RPMI8226 (cell line): ENCODE measurements around the gene IZUMO2.
"Not testable (repeated sequence)": the region's sequence is repeated elsewhere in the genome, so short reads cannot be mapped to it uniquely, and the experiment has no call there.

Experiments used
- DNase-seq: peaks from one replicate; pipeline ENCODE4 v3.0.0-alpha.2; 2015

The IZUMO2 gene

DNA sequence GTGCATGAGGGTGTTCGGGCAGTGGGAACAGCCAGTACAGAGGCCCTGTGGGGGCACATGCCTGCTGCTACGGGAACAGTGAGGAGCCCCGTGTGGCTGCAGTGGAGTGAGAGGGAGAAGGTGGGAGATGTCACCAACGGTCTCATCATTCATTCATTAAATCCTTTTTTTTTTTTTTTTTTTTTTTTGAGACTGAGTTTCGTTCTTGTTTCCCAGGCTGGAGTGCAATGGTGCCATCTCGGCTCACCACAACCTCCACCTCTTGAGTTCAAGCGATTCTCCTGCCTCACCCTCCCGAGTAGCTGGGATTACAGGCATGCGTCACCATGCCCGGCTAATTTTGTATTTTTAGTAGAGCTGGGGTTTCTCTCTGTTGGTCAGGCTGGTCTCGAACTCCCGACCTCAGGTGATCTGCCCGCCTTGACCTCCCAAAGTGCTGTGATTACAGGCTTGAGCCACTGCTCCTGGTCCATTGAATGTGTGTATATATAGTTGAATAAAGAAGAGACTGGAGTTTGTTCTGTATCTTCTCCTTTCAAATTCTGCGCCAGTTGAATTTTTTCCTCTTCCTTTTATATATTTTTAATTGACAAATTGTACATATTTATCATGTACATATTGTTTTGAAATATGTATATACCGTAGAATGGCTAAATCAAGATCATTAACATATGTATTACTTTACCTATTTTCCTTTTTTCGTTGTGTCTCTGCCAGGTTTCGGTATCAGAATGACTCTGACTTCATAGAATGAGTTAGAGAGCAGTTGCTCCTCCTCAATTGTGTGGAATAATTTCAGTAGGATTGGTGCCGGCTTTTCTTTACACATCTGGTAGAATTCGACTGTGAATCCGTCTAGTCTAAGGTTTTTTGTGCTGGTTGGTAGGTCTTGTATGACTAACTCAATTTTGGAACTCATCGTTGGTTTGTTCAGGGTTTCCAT, 28.0 kb downstream of the IZUMO2 start:
- DNase-seq, result not testable (repeated sequence)

- not testable (repeated sequence) for DNase-seq
These were observed 29.3 kb downstream of the IZUMO2 start for GRCh38 chr19:50133518-50134492.

DNA sequence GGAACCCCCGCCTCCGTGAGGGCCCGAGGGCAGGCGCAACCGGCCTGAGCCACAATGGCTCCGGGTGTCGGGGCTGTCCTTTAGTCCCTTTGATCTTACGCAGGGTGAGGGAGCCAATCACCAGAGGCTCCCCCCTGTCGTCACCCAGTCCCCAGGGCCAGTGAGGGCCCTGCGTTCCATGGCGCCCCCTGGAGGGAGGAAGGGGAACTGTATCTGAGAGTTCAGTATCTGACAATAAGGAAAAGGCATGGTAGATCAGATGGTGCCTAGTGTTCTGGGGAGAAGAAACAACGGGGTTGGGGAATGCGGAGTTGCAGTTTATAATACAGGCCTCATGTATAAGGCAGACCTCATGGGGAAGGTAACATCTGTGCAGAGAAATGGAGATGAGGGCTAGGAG, 59.1 kb downstream of the IZUMO2 start:
- DNase-seq, result not testable (repeated sequence)

DNA sequence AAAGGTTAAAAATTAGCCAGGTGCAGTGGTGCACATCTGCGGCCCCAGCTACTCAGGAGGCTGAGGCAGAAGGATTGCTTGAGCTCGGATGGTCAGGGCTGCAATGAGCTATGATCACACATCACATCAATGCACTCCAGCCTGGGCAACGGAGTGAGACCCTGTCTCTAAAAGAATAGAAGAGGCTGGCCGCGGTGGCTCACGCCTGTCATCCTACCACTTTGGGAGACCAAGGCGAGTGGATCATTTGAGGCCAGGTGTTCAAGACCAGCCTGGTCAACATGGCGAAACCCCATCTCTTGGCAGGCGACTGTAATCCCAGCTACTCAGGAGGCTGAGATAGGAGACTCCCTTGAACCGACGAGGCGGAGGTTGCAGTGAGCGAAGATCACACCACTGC, 59.7 kb downstream of the IZUMO2 start:
- not testable (repeated sequence) for DNase-seq
